Glutamatergic neuron (in vitro differentiated cells): Measurements from ENCODE around the gene UNK. TPM values are rescaled to one million over a fixed set of nuclear protein-coding genes. Genes with fewer than 3 reads are reported as not detected.

Experiments
- DNase-seq: peaks from one replicate; pipeline ENCODE4 v3.0.0; 2022
- H3K27ac Mint-ChIP-seq: one replicate; pipeline ENCODE4 v1.8.0; 2020; ENCODE audit warnings: mild to moderate bottlenecking, mixed read lengths, inconsistent platforms; ENCODE audit not compliant: unreplicated experiment
- H3K27me3 Mint-ChIP-seq: one replicate; pipeline ENCODE4 v1.8.0; 2020; ENCODE audit warnings: mild to moderate bottlenecking, moderate library complexity, mixed read lengths, inconsistent platforms; ENCODE audit not compliant: unreplicated experiment
- H3K36me3 Mint-ChIP-seq: one replicate; pipeline ENCODE4 v1.8.0; 2020; ENCODE audit warnings: mild to moderate bottlenecking, mixed read lengths, inconsistent platforms; ENCODE audit not compliant: unreplicated experiment
- H3K4me1 Mint-ChIP-seq: one replicate; pipeline ENCODE4 v1.8.0; 2020; ENCODE audit warnings: mild to moderate bottlenecking, low read depth, mixed read lengths, inconsistent platforms; ENCODE audit not compliant: unreplicated experiment
- H3K4me3 Mint-ChIP-seq: one replicate; pipeline ENCODE4 v1.8.0; 2020; ENCODE audit warnings: mild to moderate bottlenecking, mixed read lengths, inconsistent platforms; ENCODE audit not compliant: unreplicated experiment
- H3K9me3 Mint-ChIP-seq: one replicate; pipeline ENCODE4 v1.8.0; 2020; ENCODE audit warnings: mild to moderate bottlenecking, moderate library complexity, mixed read lengths, inconsistent platforms; ENCODE audit not compliant: unreplicated experiment
- total RNA-seq: library from RNA; stranded (reverse); fragmentation: NEBNext Ultra II Directional; extraction: Animal tissue kit (Norgen Biotek cat#: 25700); gene quantifications from one replicate; pipeline ENCODE4 v1.2.1, GENCODE V29; 2021; ENCODE audit not compliant: unreplicated experiment
- TF ChIP-seq, protein P1 (sequence below): fragments of 200-600 bp; sonication (generic); IDR thresholded peaks from one replicate; pipeline ENCODE4 v1.5.0; 2021; ENCODE audit not compliant: partially characterized antibody, unreplicated experiment

UNK gene
- total RNA-seq, 1 donor from 2014 or later: 65.5 TPM

DNA sequence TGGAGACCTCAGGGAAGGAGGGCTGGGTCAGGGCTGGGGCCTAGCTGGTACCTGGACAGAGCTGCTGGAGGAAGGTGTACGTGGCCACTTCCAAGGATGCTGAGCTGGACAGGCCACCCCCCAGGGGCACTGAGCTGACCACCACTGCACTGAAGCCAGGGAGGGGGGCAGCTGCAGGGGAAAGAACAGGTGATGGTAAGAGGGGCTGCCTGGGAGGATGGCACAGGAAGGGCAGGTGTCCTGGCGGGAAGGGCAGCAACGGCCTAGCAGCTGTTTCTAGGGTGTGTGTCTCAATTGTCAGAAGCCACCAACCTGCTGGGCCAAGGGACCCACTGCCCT is 21.4 kb upstream of the UNK start:
- H3K4me1 Mint-ChIP-seq: no peaks in the 10 kb centered on the region
- no peak overlapping the region for H3K4me3 Mint-ChIP-seq
- H3K36me3 Mint-ChIP-seq: no peaks in the 10 kb centered on the region

DNA sequence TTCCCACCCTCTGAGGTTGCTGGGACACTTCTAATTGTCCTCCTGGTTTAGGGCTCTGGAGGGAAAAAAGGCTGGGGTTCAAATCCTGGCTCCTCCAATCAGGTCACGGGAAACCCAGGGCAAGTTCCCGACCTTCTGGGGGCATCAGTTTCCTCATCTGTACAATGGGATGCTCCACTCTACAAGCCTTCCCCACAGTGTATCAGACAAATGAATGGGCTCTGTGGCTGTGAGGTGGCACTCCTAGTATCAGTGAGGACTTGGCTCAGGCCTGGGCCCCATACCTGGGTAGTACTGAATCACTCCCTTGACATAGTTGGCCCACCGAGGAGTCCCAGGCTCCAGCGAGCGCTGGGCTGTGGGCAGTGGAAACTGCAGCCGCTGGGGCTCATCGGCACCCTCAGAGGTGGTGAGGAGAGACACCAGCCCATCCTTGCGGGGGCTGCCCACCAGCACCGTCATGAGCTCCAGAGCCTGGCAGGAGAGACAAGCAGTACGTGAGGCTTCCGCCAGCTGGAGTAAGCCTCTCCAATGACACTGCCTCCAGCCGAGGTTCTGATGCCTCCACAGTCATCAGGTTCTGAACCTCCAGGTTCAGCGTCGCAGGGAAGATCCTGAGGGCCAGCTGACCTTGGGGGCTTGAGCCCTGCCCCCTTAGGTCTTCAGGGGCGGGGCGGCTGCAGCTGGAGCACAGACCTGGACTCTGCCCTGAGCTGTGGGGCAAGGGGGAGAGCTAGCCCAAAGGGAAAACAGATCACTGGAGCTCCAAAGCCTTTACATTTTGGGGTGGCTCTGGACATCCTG is 20.8 kb upstream of the UNK start:
- peaks cover 6% of the 10 kb centered on the region for H3K27me3 Mint-ChIP-seq
- peak overlapping the region; percentile 38 for H3K4me3 Mint-ChIP-seq
- no peaks in the 10 kb centered on the region for H3K4me1 Mint-ChIP-seq
- peaks cover 1% of the 10 kb centered on the region for H3K9me3 Mint-ChIP-seq
- H3K36me3 Mint-ChIP-seq: no peaks in the 10 kb centered on the region
- TF ChIP-seq, protein P1, sequence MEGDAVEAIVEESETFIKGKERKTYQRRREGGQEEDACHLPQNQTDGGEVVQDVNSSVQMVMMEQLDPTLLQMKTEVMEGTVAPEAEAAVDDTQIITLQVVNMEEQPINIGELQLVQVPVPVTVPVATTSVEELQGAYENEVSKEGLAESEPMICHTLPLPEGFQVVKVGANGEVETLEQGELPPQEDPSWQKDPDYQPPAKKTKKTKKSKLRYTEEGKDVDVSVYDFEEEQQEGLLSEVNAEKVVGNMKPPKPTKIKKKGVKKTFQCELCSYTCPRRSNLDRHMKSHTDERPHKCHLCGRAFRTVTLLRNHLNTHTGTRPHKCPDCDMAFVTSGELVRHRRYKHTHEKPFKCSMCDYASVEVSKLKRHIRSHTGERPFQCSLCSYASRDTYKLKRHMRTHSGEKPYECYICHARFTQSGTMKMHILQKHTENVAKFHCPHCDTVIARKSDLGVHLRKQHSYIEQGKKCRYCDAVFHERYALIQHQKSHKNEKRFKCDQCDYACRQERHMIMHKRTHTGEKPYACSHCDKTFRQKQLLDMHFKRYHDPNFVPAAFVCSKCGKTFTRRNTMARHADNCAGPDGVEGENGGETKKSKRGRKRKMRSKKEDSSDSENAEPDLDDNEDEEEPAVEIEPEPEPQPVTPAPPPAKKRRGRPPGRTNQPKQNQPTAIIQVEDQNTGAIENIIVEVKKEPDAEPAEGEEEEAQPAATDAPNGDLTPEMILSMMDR: no peak
- DNase-seq: no peak
- H3K27ac Mint-ChIP-seq: no peak overlapping the region

More for the DNA sequence above, 21.4 kb upstream of the UNK start:
- peaks cover 6% of the 10 kb centered on the region for H3K27me3 Mint-ChIP-seq
- H3K9me3 Mint-ChIP-seq: peaks cover 1% of the 10 kb centered on the region
- TF ChIP-seq, protein P1: no peak
- H3K27ac Mint-ChIP-seq: no peak overlapping the region
- DNase-seq: no peak

DNA sequence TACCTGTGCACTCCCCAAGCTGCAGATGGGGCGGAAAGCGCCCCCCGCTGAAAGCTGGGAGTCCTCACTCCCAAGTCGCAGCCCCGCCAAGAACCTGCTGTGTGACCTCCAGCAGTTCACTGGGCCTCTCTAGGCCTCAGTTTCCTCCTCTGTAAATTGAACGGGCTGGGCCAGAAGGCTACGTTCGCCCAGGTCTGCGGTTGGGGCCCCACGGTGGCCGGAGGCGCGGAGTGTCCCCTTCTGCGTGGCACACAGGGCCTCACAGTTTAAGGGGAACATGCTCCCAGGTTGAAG is 20.2 kb upstream of the UNK start:
- Mint-ChIP-seq H3K9me3 (peaks cover 1% of the 10 kb centered on the region), H3K27ac (no peak overlapping the region), H3K27me3 (peaks cover 6% of the 10 kb centered on the region), H3K36me3 (no peaks in the 10 kb centered on the region), H3K4me3 (peak overlapping the region; percentile 61), H3K4me1 (no peaks in the 10 kb centered on the region)
- no peak for DNase-seq
- TF ChIP-seq, protein P1: no peak

- Mint-ChIP-seq H3K4me3 (peak within 1 kb of the TSS; percentile 61), H3K9me3 (peaks cover 1% of the 10 kb centered on the region), H3K36me3 (no peaks in the 10 kb centered on the region), H3K27ac (no peak within 1 kb of the TSS), H3K27me3 (peaks cover 6% of the 10 kb centered on the region), H3K4me1 (no peaks in the 10 kb centered on the region)
- DNase-seq: peak; percentile 71
- TF ChIP-seq, protein P1: peak; percentile 25
Observed at GRCh38 chr17:75764711-75765421, 19.7 kb upstream of the UNK start, which contains the start of gene GALK1. Gene GALK1 (minus strand): TSS chr17:75765192. CDS start chr17:75765136, 56 bp downstream.

GRCh38 chr17:75765981-75766380 is 18.6 kb upstream of the UNK start:
- TF ChIP-seq, protein P1: no peak
- H3K4me1 Mint-ChIP-seq: no peaks in the 10 kb centered on the region
- no peak overlapping the region for H3K27ac Mint-ChIP-seq
- peaks cover 6% of the 10 kb centered on the region for H3K27me3 Mint-ChIP-seq
- H3K4me3 Mint-ChIP-seq: no peak overlapping the region
- DNase-seq: no peak
- H3K36me3 Mint-ChIP-seq: no peaks in the 10 kb centered on the region
- H3K9me3 Mint-ChIP-seq: peaks cover 1% of the 10 kb centered on the region
